NCI-H2029 treated with DMSO at 0.1 percent for 48 hours (cell line): ENCODE measurements around the gene MREG.

Experiments used
- DNase-seq: peaks from one replicate; lab custom pipeline; 2025; lab: John Stamatoyannopoulos, UW

Gene MREG

DNA sequence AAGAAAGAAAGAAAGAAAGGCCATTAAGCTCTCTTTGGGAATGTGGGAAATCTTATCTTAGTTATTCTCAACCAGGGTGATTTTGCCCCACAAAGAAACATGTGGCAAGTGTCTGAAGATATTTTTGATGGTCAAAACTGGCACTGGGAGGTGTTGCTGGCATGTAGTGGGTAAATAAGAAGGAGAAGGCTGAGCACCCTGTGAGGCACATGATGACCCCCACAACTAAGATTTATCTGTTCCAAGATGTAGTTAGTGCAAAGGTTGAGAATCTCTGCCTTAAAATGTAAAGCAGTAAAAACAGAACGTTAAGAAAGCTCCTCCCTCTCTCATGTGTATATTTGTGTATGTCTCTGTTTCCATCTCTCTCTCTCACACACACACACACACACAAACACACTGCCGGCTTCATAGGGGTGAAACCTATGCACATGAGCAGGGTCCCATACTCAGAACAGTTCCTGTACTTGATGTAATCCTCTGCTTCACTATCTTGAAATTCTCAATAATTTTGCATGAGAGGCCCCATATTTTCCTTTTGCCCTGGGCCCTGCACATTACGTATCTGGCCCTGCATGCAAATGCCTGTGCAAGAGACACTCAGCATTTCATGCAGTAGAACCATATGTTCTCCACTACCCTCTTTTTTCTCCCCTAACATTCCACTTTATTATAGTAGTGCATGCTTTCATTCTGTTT, 94.3 kb downstream of the MREG start:
- no peak for DNase-seq

DNA sequence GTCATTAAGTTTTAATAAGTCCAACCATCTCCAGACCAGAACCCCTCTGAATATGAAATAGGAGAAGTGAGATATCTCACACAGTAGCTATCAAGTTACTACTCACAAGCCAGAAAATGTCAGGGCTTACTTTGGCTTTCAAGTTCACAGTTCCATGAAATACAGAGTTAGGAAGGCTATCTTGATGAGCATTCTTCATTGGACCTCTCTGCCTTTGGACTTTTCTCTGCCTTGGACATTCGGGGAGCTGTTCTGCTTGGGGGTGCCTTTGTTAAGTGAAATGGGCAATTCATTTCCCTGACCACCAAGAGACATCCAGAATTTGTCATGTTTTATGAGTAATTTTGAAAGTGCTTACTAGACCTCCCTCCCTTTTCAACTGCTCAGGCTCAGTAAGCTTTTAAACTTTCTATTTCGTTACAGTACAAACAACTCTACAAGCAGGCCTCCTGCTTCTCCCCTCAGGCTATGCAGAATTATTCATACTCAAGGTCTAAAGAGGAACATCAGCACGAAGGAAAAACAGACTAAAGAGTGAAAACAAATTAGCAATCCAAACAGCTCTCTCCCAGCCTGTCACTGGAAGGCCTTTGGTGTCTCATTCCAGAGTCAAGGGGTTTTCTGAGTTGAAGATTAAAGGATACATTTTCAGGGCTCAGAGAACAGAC, 95.3 kb downstream of the MREG start:
- no peak for DNase-seq

DNA sequence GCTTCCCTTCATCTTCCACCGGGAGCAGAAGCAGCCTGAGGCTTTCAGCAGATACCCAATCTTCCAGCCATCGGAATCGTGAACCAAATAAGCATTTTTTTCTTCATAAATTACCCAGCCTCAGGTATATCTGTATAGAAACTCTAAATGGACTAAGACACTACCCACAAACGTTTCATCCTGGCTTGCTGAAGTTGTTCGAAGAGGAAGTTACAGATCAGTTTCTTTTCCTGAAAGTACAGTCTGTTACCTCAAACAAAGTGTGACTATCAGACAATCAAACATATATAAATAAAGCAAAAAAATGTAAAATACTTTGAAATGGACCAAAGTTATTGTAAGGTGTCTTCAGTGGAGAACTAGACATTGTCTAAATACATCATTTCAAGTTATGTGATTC, 97.9 kb downstream of the MREG start:
- DNase-seq = no peak

- DNase-seq = no peak
Measured at GRCh38 chr2:215914777-215915165, 98.6 kb downstream of the MREG start.

GRCh38 chr2:215914054-215914776, 99.1 kb downstream of the MREG start:
- no peak for DNase-seq

- no peak for DNase-seq
Measured at GRCh38 chr2:215912299-215912842, 101.0 kb downstream of the MREG start.

- no peak for DNase-seq
Measured at GRCh38 chr2:215911301-215912085, 101.9 kb downstream of the MREG start.

DNA sequence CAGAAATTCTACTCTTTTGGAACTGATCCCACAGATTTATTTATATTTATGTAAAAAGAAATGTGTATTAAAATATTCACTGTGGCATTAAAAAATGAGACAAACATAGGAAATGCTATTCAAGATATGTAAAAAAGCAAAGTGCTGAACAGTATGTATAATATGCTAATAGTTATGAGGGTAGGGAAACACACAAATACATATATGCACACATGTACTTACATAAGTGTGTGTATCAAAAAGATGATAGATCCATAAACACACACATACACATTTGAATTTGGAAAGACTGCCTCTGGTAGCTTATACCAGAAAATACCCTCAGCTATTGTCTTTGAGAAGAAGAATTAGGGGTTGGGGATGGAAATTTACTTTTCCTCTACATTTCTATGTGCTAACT, 103.2 kb downstream of the MREG start:
- DNase-seq = no peak

- DNase-seq = no peak
Measured at GRCh38 chr2:215907147-215907546, 106.2 kb downstream of the MREG start.

DNA sequence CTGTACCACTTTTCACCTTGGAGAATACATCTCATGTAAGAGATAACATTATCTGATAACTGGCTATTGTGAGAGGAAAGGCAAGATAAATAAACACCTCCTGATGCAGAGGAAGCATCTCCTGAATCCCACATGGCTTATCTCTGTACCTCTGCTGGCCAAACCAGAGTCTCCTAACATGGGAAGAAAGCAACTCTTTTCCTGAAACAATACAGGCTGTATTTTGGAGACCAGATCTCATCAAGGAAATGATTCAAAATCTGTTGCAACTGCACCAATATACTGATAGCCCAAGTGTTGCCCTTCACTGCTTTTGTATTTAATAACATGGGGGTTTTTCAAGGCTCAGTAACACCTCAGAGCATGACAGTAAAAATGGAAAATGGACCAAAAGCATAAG, 106.9 kb downstream of the MREG start:
- DNase-seq = no peak

GRCh38 chr2:215905691-215906090, 107.7 kb downstream of the MREG start:
- no peak for DNase-seq

- DNase-seq = no peak
Measured at GRCh38 chr2:215904101-215904500, 109.2 kb downstream of the MREG start.

DNA sequence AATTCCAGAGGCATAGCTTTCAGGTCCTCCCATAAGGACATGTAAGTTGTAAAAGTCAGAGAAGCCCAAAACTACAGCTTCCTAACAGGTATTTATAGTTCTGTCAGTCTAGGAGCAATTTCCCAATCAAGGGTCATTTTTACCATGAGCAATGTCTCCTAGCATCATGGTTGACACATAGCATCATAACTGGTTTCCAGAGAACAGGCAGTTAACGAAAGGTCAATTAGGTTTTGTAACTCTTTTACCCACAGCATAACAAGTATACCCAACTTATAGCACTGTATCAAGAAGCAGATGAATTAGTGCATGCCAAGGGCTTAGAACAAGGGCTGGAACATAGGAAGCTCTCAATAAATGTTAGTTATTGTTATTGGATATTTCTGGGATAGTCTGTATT, 110.1 kb downstream of the MREG start:
- DNase-seq = no peak

- no peak for DNase-seq
Measured at GRCh38 chr2:215901796-215902195, 111.6 kb downstream of the MREG start.

DNA sequence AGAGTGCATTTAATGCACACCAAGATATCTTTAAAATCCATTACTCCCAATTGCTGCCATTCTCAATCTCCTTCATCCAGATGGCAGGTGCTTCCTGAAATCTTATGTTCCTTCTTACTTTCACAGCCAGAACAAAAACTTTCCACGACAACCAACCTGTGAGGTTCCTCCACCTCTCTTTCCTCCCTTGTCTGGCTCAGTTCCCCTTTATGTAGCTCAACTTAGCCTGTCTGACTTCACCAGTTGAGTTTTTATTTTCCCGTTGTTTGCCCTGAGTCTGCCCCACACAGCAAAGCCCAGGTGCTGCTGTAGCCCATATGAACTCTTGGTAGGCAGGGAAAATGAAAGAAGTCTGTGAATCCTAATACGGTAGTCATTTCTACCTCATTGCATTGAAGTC, 112.5 kb downstream of the MREG start:
- no peak for DNase-seq

DNA sequence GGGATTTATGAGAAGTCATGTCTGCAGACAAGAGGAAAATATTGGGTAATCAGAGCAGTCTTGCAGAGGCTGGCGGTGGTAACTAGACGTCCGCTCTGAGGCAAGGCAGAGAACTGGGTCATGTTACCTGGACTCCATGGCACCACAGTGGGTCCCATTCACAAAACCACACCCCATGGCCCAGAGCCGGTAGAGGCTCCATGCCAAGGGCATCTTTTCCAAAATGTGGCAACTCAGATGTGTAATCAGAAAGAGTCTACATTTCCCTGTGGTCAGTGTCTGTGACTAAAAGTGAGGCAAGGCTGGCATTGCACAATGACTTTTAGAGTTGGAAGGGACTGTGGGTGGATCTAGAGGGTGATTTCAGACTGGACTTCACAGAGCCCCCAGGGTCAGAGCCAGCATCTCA, 113.1 kb downstream of the MREG start:
- DNase-seq = no peak

- no peak for DNase-seq
Measured at GRCh38 chr2:215899141-215900074, 113.9 kb downstream of the MREG start.

GRCh38 chr2:215898363-215898762, 115.0 kb downstream of the MREG start:
- DNase-seq = no peak

DNA sequence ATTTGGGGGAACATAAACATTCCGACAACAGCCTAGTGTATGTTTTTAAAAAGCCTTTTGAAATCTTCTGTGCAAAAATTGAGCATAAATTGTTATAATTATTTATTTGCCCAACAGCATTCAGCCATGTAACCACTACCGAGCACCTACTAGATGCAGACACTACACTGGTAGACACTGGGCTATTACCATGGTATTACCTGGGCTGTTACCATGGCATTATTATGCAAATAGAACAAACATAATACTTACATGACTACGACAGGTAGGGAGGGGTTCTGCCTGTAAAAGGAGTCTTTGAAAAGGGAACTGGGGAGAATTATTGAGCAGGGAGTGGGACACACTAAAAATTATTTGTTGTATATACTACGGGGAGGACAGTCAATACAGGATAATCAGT, 116.4 kb downstream of the MREG start:
- DNase-seq = no peak

GRCh38 chr2:215895330-215895729, 118.0 kb downstream of the MREG start:
- peak; percentile 79 for DNase-seq
